Panc1 (cell line): ENCODE results near the gene ARFGEF2. TPM values are rescaled to one million over a fixed set of nuclear protein-coding genes. Genes with fewer than 3 reads are reported as not detected.

Source experiments
- ATAC-seq: fragments of 200-7000 bp; cut with Tn5 transposase; 2 replicates; pipeline ENCODE4 v1.9.1; 2020; ENCODE audit warnings: mild to moderate bottlenecking, moderate library complexity
- BruUV-seq: library from RNA; stranded (reverse); fragments of 400-500 nt; replicated peaks from 2 replicates; lab custom pipeline; 2021; lab: Mats Ljungman, UMichigan
- CTCF ChIA-PET: fragments of 300-600 bp; sonication (Branson Sonifier 250); formaldehyde crosslinking; loops from one replicate; lab custom pipeline; 2022; ENCODE audit warnings: antibody characterized with exemption; lab: Charles Lee
- POLR2A ChIA-PET: fragments of 300-600 bp; sonication (Branson Sonifier 250); formaldehyde crosslinking; loops from one replicate; lab custom pipeline; 2022; ENCODE audit warnings: antibody characterized with exemption; lab: Charles Lee
- DNase-seq: peaks from one replicate; pipeline ENCODE4 v3.0.0-alpha.2; 2010; ENCODE audit warnings: low read depth, low spot score
- H3K27ac ChIP-seq: 2 replicates; pipeline ENCODE4 v1.5.1; 2011; ENCODE audit warnings: mild to moderate bottlenecking, low read length, inconsistent platforms
- H3K27me3 ChIP-seq: fragments of 200-500 bp; sonication (Bioruptor generic); 2 replicates; pipeline ENCODE4 v1.6.0; 2014; ENCODE audit warnings: low read length, inconsistent platforms; ENCODE audit not compliant: control insufficient read depth, insufficient read depth
- H3K36me3 ChIP-seq: fragments of 200-500 bp; sonication (Bioruptor generic); 2 replicates; pipeline ENCODE4 v1.5.1; 2014; ENCODE audit warnings: inconsistent platforms, mild to moderate bottlenecking, low read length, moderate library complexity; ENCODE audit not compliant: control insufficient read depth, insufficient read depth
- H3K4me1 ChIP-seq: 2 replicates; pipeline ENCODE4 v1.5.1; 2011; ENCODE audit warnings: inconsistent platforms, mild to moderate bottlenecking, low read length, moderate library complexity; ENCODE audit not compliant: control insufficient read depth, insufficient read depth
- H3K4me3 ChIP-seq, 2 experiments: 2 replicates each; pipeline ENCODE4 v1.5.1; 2011 to 2012; ENCODE audit warnings: low read depth in 2 of 2, low read length in 2 of 2, mild to moderate bottlenecking in 2 of 2, inconsistent platforms in 1 of 2, moderate library complexity in 1 of 2
- H3K9me3 ChIP-seq: fragments of 200-500 bp; sonication (Bioruptor generic); 2 replicates; pipeline ENCODE4 v1.5.1; 2014; ENCODE audit warnings: low read depth, mild to moderate bottlenecking, inconsistent platforms, low read length, moderate library complexity; ENCODE audit not compliant: control insufficient read depth, insufficient read depth
- CTCF ChIP-seq: fragments of 450-650 bp; IDR thresholded peaks from 2 replicates; pipeline ENCODE4 v1.5.1; 2017; ENCODE audit warnings: mild to moderate bottlenecking
- POLR2AphosphoS5 ChIP-seq: IDR thresholded peaks from 2 replicates; pipeline ENCODE4 v1.6.1; 2012; ENCODE audit warnings: mild to moderate bottlenecking, low read depth, low read length, moderate library complexity
- REST ChIP-seq, 2 experiments: IDR thresholded peaks; 2 replicates each; pipeline ENCODE4 v1.6.1; 2011 to 2012; ENCODE audit warnings: low read depth in 2 of 2, control low read depth in 1 of 2, low read length in 1 of 2, mild to moderate bottlenecking in 1 of 2, moderate library complexity in 1 of 2; ENCODE audit not compliant: insufficient read depth in 1 of 2
- SIN3A ChIP-seq: IDR thresholded peaks from 2 replicates; pipeline ENCODE4 v1.6.1; 2012; ENCODE audit warnings: low read depth, mild to moderate bottlenecking, low read length, moderate library complexity, borderline replicate concordance; ENCODE audit not compliant: insufficient read depth
- TCF7L2 ChIP-seq: IDR thresholded peaks from 2 replicates; pipeline ENCODE4 v1.6.1; 2011; ENCODE audit warnings: mild to moderate bottlenecking, low read depth, low read length, inconsistent platforms
- in situ Hi-C: cut with HindIII; loops from 2 replicates; pipeline ENCODE4 v1.10.0; 2016; ENCODE audit warnings: low sequenced_read_pairs, low pct_unique_long_range_greater_than_20kb
- intact Hi-C: fragments of 100-400 bp; cut with micrococcal nuclease; formaldehyde crosslinking; loops from one replicate; pipeline ENCODE4 v1.10.0; 2022; ENCODE audit not compliant: unreplicated experiment
- total RNA-seq: library from RNA; stranded (reverse); gene quantifications from one replicate; pipeline ENCODE4 v1.2.1, GENCODE V29; 2021; ENCODE audit not compliant: unreplicated experiment

ARFGEF2 gene
- total RNA-seq, 1 experiment from 2014 or later, result 36.6 TPM

DNA sequence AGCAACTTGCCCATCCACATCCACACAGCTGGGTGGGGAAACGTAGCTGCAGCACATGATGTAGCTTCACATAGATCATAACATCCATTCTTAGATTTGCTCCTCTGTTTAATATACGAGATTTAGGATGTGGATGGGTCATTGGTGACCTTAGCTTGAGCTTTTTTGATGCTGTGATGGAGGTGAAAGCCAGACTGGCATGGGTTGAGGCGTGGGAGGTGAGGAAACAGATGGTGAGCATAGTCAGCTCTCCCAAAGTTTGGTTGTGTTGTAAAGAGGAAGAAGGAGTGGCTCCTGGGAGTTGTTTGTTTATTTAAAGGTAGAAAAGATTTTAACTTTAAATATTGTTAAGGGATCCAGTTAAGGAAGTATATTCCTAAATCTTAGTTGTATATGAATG, 5.3 kb downstream of the ARFGEF2 start:
- intact Hi-C loops (no loop called here), in situ Hi-C loops (no loop called here)
- peaks cover 3% of the 10 kb centered on the region; the same call in 1 of the 2 replicates for H3K36me3 ChIP-seq
- H3K27ac ChIP-seq, result no peak overlapping the region
- H3K4me1 ChIP-seq, result peaks cover 17% of the 10 kb centered on the region
- CTCF ChIA-PET, result no interaction called here
- BruUV-seq, result no TSS peak
- H3K9me3 ChIP-seq, result no peaks in the 10 kb centered on the region
- H3K4me3 ChIP-seq, result no peak overlapping the region
- ATAC-seq, result no peak
- no peak for TF ChIP-seq REST (IDR thresholded peaks at IDR 0.05; ENCODE audit: insufficient read depth in 1 of 2, low read depth in 2 of 2, low read length in 1 of 2)
- no peak for TF ChIP-seq SIN3A
- no peak for TF ChIP-seq POLR2AphosphoS5
- no peak for TF ChIP-seq CTCF
- no peak for TF ChIP-seq TCF7L2
- DNase-seq, result no peak
- POLR2A ChIA-PET, result no interaction called here
- H3K27me3 ChIP-seq, result no peaks in the 10 kb centered on the region

DNA sequence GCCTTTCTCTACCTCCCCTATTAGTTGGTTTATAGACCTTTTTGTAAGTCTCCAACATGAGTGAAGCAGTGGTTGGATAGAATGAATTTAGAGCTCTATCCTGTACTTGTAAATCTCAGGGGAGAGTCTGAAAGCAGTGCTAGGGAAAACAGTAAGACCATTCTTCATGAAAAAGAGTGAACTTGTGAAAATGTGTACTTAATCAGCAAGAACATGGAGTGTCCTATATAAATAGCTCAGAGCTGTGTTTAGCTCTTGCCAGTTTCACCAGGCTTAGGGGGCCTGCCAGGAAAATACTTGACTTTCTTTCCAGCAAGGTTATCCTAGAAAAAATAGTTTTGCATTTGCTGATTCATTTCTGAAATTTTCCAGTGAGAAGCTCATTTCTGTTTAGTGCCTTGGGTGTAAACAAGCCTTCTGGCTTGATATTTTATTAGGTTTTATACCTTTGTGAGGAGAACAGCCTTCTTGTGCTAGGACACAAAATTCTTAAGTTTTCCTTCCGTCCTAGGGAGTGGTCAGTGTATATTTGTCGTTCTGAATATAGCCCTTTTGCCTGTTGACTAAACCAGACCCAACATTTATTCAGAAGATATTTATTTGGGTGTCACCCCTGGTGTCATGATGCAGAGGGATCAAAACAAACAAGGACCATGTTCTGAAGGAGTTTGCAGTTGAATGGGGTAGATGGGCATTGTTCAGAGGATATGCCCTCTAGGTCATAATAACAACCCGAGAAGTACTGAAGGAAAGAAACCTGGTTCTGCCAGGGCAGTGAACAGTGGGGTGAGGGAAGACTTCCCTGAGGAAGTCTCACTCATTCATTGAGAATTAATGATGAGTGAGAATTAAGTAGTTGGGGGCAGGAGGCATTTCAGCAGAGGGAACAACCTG, 7.6 kb downstream of the ARFGEF2 start:
- in situ Hi-C loops, result no loop called here
- BruUV-seq, result no TSS peak
- ATAC-seq (no peak), DNase-seq (no peak)
- CTCF ChIA-PET, result no interaction called here
- intact Hi-C loops, result no loop called here
- Histone ChIP-seq H3K27ac (no peak overlapping the region), H3K27me3 (no peaks in the 10 kb centered on the region), H3K9me3 (no peaks in the 10 kb centered on the region), H3K36me3 (no peaks in the 10 kb centered on the region), H3K4me1 (no peaks in the 10 kb centered on the region), H3K4me3 (no peak overlapping the region)
- POLR2A ChIA-PET, result no interaction called here
- TF ChIP-seq POLR2AphosphoS5, result no peak
- no peak for TF ChIP-seq CTCF
- no peak for TF ChIP-seq SIN3A
- no peak for TF ChIP-seq TCF7L2
- TF ChIP-seq REST (IDR thresholded peaks at IDR 0.05; ENCODE audit: insufficient read depth in 1 of 2, low read depth in 2 of 2, low read length in 1 of 2), result no peak
